GM18498 (cell line): ENCODE results near the gene SLC6A17.

ENCODE experiments used
- ATAC-seq: cut with Tn5 transposase; IDR thresholded peaks from one replicate; pipeline ENCODE4 v1.9.1; 2021; ENCODE audit warnings: mild to moderate bottlenecking, moderate library complexity; ENCODE audit not compliant: unreplicated experiment

The SLC6A17 gene

GRCh38 chr1:110239441-110240430 lies 89.4 kb downstream of the SLC6A17 start:
- no peak for ATAC-seq

GRCh38 chr1:110240476-110241210 lies 90.3 kb downstream of the SLC6A17 start:
- no peak for ATAC-seq

DNA sequence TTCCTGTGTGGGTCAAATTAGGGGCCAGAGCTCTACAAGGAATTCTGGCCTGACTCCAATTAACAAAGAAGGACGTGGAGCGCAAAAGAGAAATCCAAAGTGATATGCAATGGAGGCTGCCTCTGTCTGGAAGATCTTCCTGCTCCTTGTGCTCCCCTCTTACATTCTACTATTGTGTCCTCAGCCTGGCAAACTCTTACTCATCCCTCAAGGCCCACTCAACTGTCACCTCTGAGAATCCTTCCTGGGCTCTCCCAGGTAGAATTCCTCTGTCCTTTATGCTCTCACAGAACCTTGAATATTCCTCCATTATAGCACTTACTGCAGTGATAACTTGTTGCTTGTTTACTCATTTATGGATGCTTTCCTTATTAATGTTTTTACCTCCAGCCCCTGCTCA lies 91.2 kb downstream of the SLC6A17 start:
- ATAC-seq, result no peak

DNA sequence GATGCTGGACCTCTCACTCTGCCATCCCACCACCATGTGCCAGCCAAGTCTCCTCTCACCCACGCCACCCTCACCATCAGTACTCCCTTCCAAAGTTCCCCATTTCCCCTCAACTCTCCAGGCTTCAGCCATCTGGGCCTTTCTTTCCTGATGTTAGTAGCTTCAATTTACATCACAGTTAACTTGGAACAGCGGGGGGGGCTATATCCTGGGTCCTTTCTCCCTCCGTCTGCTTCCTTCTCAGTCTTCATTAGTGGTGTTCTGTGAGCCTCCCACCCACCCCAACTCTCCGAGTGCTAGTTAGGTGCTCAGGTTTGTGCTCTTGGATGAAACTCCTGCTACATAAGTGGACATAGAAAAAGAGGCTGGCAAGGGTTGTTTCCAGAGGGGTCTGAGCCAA lies 91.8 kb downstream of the SLC6A17 start:
- ATAC-seq, result no peak

GRCh38 chr1:110242731-110243130 lies 92.4 kb downstream of the SLC6A17 start:
- no peak for ATAC-seq

- no peak for ATAC-seq
Observed at GRCh38 chr1:110243146-110243545, 92.9 kb downstream of the SLC6A17 start.

- peak; percentile 72 for ATAC-seq
Observed at GRCh38 chr1:110243574-110243973, 93.3 kb downstream of the SLC6A17 start.

GRCh38 chr1:110245876-110246620 lies 95.8 kb downstream of the SLC6A17 start:
- no peak for ATAC-seq

DNA sequence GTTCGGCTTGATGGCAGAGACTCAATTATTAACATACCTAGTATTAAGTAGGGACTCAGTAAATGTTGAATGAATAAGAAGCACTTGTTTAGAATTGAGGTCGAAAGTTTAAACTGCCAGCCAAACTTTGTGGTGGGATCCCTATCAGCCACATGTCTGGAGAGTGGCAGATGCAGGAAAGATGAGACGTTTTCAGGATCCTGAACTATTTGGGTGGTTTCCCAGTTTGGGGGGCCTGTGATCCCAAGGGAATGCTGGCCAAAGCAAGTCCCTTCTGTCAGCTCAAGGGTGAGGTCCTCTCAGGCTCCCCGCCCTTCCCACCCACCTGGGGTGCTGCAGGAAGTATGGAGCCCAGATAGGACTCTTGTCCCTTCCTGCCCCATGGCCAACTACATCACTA lies 98.5 kb downstream of the SLC6A17 start:
- no peak for ATAC-seq

- no peak for ATAC-seq
Observed at GRCh38 chr1:110249256-110249655, 99.0 kb downstream of the SLC6A17 start.

- ATAC-seq, result no peak
Observed at GRCh38 chr1:110250008-110250407, 99.7 kb downstream of the SLC6A17 start.

GRCh38 chr1:110250749-110251148 lies 100.5 kb downstream of the SLC6A17 start:
- ATAC-seq, result no peak
